T-cell (primary cell): Measurements from ENCODE around the gene ADD2. TPM values are rescaled to one million over a fixed set of nuclear protein-coding genes. Genes with fewer than 3 reads are reported as not detected.

Experiments
- ATAC-seq, 4 experiments: fragments of 200-7000 bp in 3 of 4; fragments of 150-1000 bp in 1 of 4; cut with Tn5 transposase; replicated peaks in 1 of 4; 1 replicate in 3 of 4; 2 replicates in 1 of 4; pipeline ENCODE4 v1.10.0; 2021; ENCODE audit warnings: moderate library complexity in 3 of 4, mild to moderate bottlenecking in 2 of 4, moderate number of reproducible peaks in 1 of 4
- CTCF ChIA-PET, 2 donors: fragments of 300-600 bp; sonication (Branson Sonifier 250); formaldehyde crosslinking; loops; one replicate each; lab custom pipeline; 2022; ENCODE audit warnings: antibody characterized with exemption in 2 of 2; lab: Charles Lee
- POLR2A ChIA-PET, 2 donors: fragments of 300-600 bp; sonication (Branson Sonifier 250); formaldehyde crosslinking; loops; one replicate each; lab custom pipeline; 2022; ENCODE audit warnings: antibody characterized with exemption in 2 of 2; lab: Charles Lee
- DNase-seq, 35 experiments: peaks; one replicate each; pipeline versions ENCODE4 v3.0.0 to v3.0.0-alpha.2; 2013 to 2023
- H3K27ac ChIP-seq: one replicate; pipeline ENCODE4 v1.5.1; 2013; ENCODE audit warnings: low read length
- H3K27me3 ChIP-seq, 2 experiments: replicated peaks in 1 of 2; 1 replicate in 1 of 2; 2 replicates in 1 of 2; pipeline versions ENCODE4 v1.6.1 to v1.7.0; 2013; ENCODE audit warnings: low read length in 1 of 2, mixed read lengths in 1 of 2; ENCODE audit not compliant: control insufficient read depth in 2 of 2, insufficient read depth in 2 of 2; ENCODE audit errors: extremely low read depth in 1 of 2
- H3K36me3 ChIP-seq, 2 donors: 1 replicate in 1 of 2; 2 replicates in 1 of 2; pipeline versions ENCODE4 v1.6.1 to v1.7.0; 2013; ENCODE audit warnings: low read length in 1 of 2; ENCODE audit not compliant: control insufficient read depth in 2 of 2, insufficient read depth in 1 of 2; ENCODE audit errors: extremely low read depth in 1 of 2
- H3K4me1 ChIP-seq, 2 experiments: 1 replicate in 1 of 2; 2 replicates in 1 of 2; pipeline versions ENCODE4 v1.6.1 to v1.7.0; 2013; ENCODE audit warnings: low read length in 2 of 2, mixed read lengths in 1 of 2; ENCODE audit not compliant: insufficient read depth in 2 of 2, control insufficient read depth in 1 of 2; ENCODE audit errors: extremely low read depth in 1 of 2
- H3K4me3 ChIP-seq, 2 donors: 1 replicate in 1 of 2; 2 replicates in 1 of 2; pipeline versions ENCODE4 v1.5.1 to v1.7.0; 2013; ENCODE audit warnings: mild to moderate bottlenecking in 2 of 2, low read length in 1 of 2, moderate library complexity in 1 of 2; ENCODE audit not compliant: control insufficient read depth in 1 of 2; ENCODE audit errors: extremely low read depth in 1 of 2
- H3K9me3 ChIP-seq: 2 replicates; pipeline ENCODE4 v1.7.0; 2013
- H3K27ac Mint-ChIP-seq, 2 donors: one replicate each; pipeline ENCODE4 v1.8.0; 2020 to 2021; ENCODE audit warnings: mild to moderate bottlenecking in 2 of 2, mixed read lengths in 2 of 2
- H3K27me3 Mint-ChIP-seq, 2 donors: one replicate each; pipeline ENCODE4 v1.8.0; 2021 to 2022; ENCODE audit warnings: mixed read lengths in 2 of 2
- H3K36me3 Mint-ChIP-seq: one replicate; pipeline ENCODE4 v1.8.0; 2021; ENCODE audit warnings: mixed read lengths
- H3K4me1 Mint-ChIP-seq, 3 donors: one replicate each; pipeline ENCODE4 v1.8.0; 2020 to 2022; ENCODE audit warnings: mixed read lengths in 3 of 3, mild to moderate bottlenecking in 1 of 3
- H3K4me3 Mint-ChIP-seq, 3 donors: one replicate each; pipeline ENCODE4 v1.8.0; 2020 to 2022; ENCODE audit warnings: mild to moderate bottlenecking in 3 of 3, mixed read lengths in 3 of 3, moderate library complexity in 3 of 3
- H3K9me3 Mint-ChIP-seq, 3 donors: one replicate each; pipeline ENCODE4 v1.8.0; 2020 to 2022; ENCODE audit warnings: mixed read lengths in 3 of 3
- WGBS: methylation state at CpG from one replicate; pipeline ENCODE4 v1.1.5; 2013; ENCODE audit warnings: missing lambda C conversion rate; ENCODE audit not compliant: insufficient coverage; 5-methylcytosine and 5-hydroxymethylcytosine counted together
- total RNA-seq, 35 experiments: library from RNA in 6 of 35; stranded (reverse) in 6 of 35; fragments of 120-200 nt in 1 of 35; gene quantifications; one replicate each; pipeline versions ENCODE4 v1.2.1 to v1.2.4 and lab custom pipeline; 2013 to 2026

Gene ADD2
- total RNA-seq, 5 donors from 2014 or later (not counting 1 experiment from before 2014, with no cell fraction given): 4.7 to 7.9 (median 7.1) TPM

GRCh38 chr2:70769450-70769849 is 1.4 kb upstream of the ADD2 start:
- H3K4me3 Mint-ChIP-seq: peak overlapping the region in 1 of 3 donors; percentile 86
- 67% methylated on average over 1 of the region's 2 CpGs for WGBS

GRCh38 chr2:70768590-70769085 is 638 bp upstream of the ADD2 start:
- H3K36me3 Mint-ChIP-seq: no peaks in the 10 kb centered on the region
- Histone ChIP-seq H3K36me3 (no peaks in the 10 kb centered on the region), H3K4me3 (no peak overlapping the region), H3K9me3 (no peaks in the 10 kb centered on the region), H3K27me3 (peaks cover 8 to 24% of the 10 kb centered on the region in 2 experiments), H3K27ac (no peak overlapping the region), H3K4me1 (peaks cover 2 to 12% of the 10 kb centered on the region in 2 experiments)
- DNase-seq (no peak), ATAC-seq (no peak)
- WGBS: no CpG with 5 or more reads among the region's 7 CpGs
- peaks cover 36 to 68% of the 10 kb centered on the region in 2 donors for H3K27me3 Mint-ChIP-seq
- H3K27ac Mint-ChIP-seq: no peak overlapping the region
- POLR2A ChIA-PET: no interaction called here
- peaks cover 10 to 16% (median 15%) of the 10 kb centered on the region in 3 donors for H3K4me1 Mint-ChIP-seq
- CTCF ChIA-PET: interaction anchor here (0.6 to 1.3 kb wide), 4 partner anchors 17 to 103 kb away, joined by 3 to 4 read pairs (median 3); no protein-coding TSS in a partner anchor
- H3K4me3 Mint-ChIP-seq: peak overlapping the region; percentile 64 to 86 (median 68)
- H3K9me3 Mint-ChIP-seq: peaks cover 0 to 2% (median 0%) of the 10 kb centered on the region in 3 donors

More at GRCh38 chr2:70769450-70769849, 1.4 kb upstream of the ADD2 start:
- H3K9me3 Mint-ChIP-seq: peaks cover 0 to 4% (median 0%) of the 10 kb centered on the region in 3 donors
- no peak overlapping the region for H3K4me3 ChIP-seq
- DNase-seq (no peak), ATAC-seq (no peak)
- no peaks in the 10 kb centered on the region for H3K36me3 Mint-ChIP-seq
- peaks cover 10 to 16% (median 15%) of the 10 kb centered on the region in 3 donors for H3K4me1 Mint-ChIP-seq
- peaks cover 2 to 12% of the 10 kb centered on the region in 2 experiments for H3K4me1 ChIP-seq
- ChIA-PET POLR2A (no interaction called here), CTCF (interaction anchor here in 1 of 2 donors (1.1 kb wide), 1 partner anchor 102 kb away, joined by 3 read pairs; no protein-coding TSS in a partner anchor)
- H3K27ac Mint-ChIP-seq: no peak overlapping the region
- peaks cover 44 to 69% of the 10 kb centered on the region in 2 donors for H3K27me3 Mint-ChIP-seq
- no peaks in the 10 kb centered on the region for H3K36me3 ChIP-seq
- peaks cover 8 to 23% of the 10 kb centered on the region in 2 experiments for H3K27me3 ChIP-seq
- no peaks in the 10 kb centered on the region for H3K9me3 ChIP-seq
- H3K27ac ChIP-seq: no peak overlapping the region

GRCh38 chr2:70767079-70767698 is 811 bp downstream of the ADD2 start:
- H3K27ac Mint-ChIP-seq: no peak overlapping the region
- H3K4me3 Mint-ChIP-seq: peak overlapping the region; percentile 81 to 86 (median 83)
- peaks cover 2 to 12% of the 10 kb centered on the region in 2 experiments for H3K4me1 ChIP-seq
- peak; percentile 28 to 54 (median 43) for ATAC-seq
- peaks cover 25 to 58% of the 10 kb centered on the region in 2 donors for H3K27me3 Mint-ChIP-seq
- H3K27ac ChIP-seq: no peak overlapping the region
- peaks cover 8 to 24% of the 10 kb centered on the region in 2 experiments for H3K27me3 ChIP-seq
- peak in 7 of 35 experiments; percentile 4 to 17 (median 8) for DNase-seq
- H3K4me3 ChIP-seq: peak overlapping the region; percentile 53 to 83
- CTCF ChIA-PET: no interaction called here
- no peaks in the 10 kb centered on the region for H3K9me3 Mint-ChIP-seq
- POLR2A ChIA-PET: no interaction called here
- peaks cover 10 to 16% (median 15%) of the 10 kb centered on the region in 3 donors for H3K4me1 Mint-ChIP-seq
- 2% methylated on average over 34 of the region's 51 CpGs for WGBS
- no peaks in the 10 kb centered on the region for H3K36me3 Mint-ChIP-seq
- H3K36me3 ChIP-seq: no peaks in the 10 kb centered on the region
- H3K9me3 ChIP-seq: no peaks in the 10 kb centered on the region

- no peak overlapping the region for H3K27ac ChIP-seq
- peak overlapping the region; percentile 72 to 86 (median 78) for H3K4me3 Mint-ChIP-seq
- POLR2A ChIA-PET: no interaction called here
- no peaks in the 10 kb centered on the region for H3K36me3 ChIP-seq
- no peaks in the 10 kb centered on the region for H3K36me3 Mint-ChIP-seq
- H3K27me3 Mint-ChIP-seq: peaks cover 25 to 56% of the 10 kb centered on the region in 2 donors
- H3K4me1 ChIP-seq: peaks cover 2 to 12% of the 10 kb centered on the region in 2 experiments
- CTCF ChIA-PET: no interaction called here
- H3K27me3 ChIP-seq: peaks cover 8 to 24% of the 10 kb centered on the region in 2 experiments
- ATAC-seq: no peak
- no peak for DNase-seq
- H3K4me1 Mint-ChIP-seq: peaks cover 10 to 16% (median 15%) of the 10 kb centered on the region in 3 donors
- H3K9me3 Mint-ChIP-seq: no peaks in the 10 kb centered on the region
- peak overlapping the region; percentile 27 to 83 for H3K4me3 ChIP-seq
- no peak overlapping the region for H3K27ac Mint-ChIP-seq
- 25% methylated on average over 1 of the region's 7 CpGs for WGBS
- H3K9me3 ChIP-seq: no peaks in the 10 kb centered on the region
Measured at GRCh38 chr2:70766357-70767078, 1.5 kb downstream of the ADD2 start.

- Mint-ChIP-seq H3K27me3 (peaks cover 19 to 55% of the 10 kb centered on the region in 2 donors), H3K27ac (no peak overlapping the region), H3K4me1 (peaks cover 10 to 16% (median 15%) of the 10 kb centered on the region in 3 donors), H3K9me3 (no peaks in the 10 kb centered on the region), H3K36me3 (no peaks in the 10 kb centered on the region), H3K4me3 (no peak overlapping the region)
- ChIA-PET POLR2A (interaction anchor here in 1 of 2 donors (0.6 kb wide), 1 partner anchor 1446 kb away, joined by 3 read pairs; no protein-coding TSS in a partner anchor), CTCF (no interaction called here)
- DNase-seq (no peak), ATAC-seq (no peak)
- Histone ChIP-seq H3K4me3 (no peak overlapping the region), H3K9me3 (no peaks in the 10 kb centered on the region), H3K27me3 (peaks cover 6 to 24% of the 10 kb centered on the region in 2 experiments), H3K27ac (no peak overlapping the region), H3K36me3 (no peaks in the 10 kb centered on the region), H3K4me1 (peaks cover 2 to 12% of the 10 kb centered on the region in 2 experiments)
- no CpG with 5 or more reads among the region's 7 CpGs for WGBS
Measured at GRCh38 chr2:70765507-70765906, 2.5 kb downstream of the ADD2 start.

- ChIA-PET CTCF (no interaction called here), POLR2A (no interaction called here)
- DNase-seq: no peak
- Histone ChIP-seq H3K4me1 (no peaks in the 10 kb centered on the region), H3K9me3 (no peaks in the 10 kb centered on the region), H3K27me3 (peaks cover 5 to 13% of the 10 kb centered on the region in 2 experiments), H3K27ac (no peak overlapping the region), H3K36me3 (no peaks in the 10 kb centered on the region), H3K4me3 (no peak overlapping the region)
- no peaks in the 10 kb centered on the region for H3K36me3 Mint-ChIP-seq
- H3K4me1 Mint-ChIP-seq: no peaks in the 10 kb centered on the region
- no peak overlapping the region for H3K27ac Mint-ChIP-seq
- no peak for ATAC-seq
- H3K4me3 Mint-ChIP-seq: no peak overlapping the region
- peaks cover 7 to 32% of the 10 kb centered on the region in 2 donors for H3K27me3 Mint-ChIP-seq
- no CpG with 5 or more reads among the region's 1 CpG for WGBS
- no peaks in the 10 kb centered on the region for H3K9me3 Mint-ChIP-seq
Measured at GRCh38 chr2:70759446-70759845, 8.6 kb downstream of the ADD2 start.
